GM19438 (cell line): Measurements from ENCODE around the gene SOX3.

Source experiments
- ATAC-seq: cut with Tn5 transposase; IDR thresholded peaks from one replicate; pipeline ENCODE4 v1.9.1; 2021; ENCODE audit warnings: low read depth; ENCODE audit not compliant: unreplicated experiment

SOX3 gene

GRCh38 chrX:140504371-140505324, at the start of gene SOX3:
TSS of gene SOX3 (minus strand) at chrX:140505069. CDS start at chrX:140505060, 9 bp downstream.
- ATAC-seq = no peak

- ATAC-seq = no peak
These were observed 44.1 kb upstream of the SOX3 start for GRCh38 chrX:140548985-140549384.

GRCh38 chrX:140526171-140526570, 21.3 kb upstream of the SOX3 start:
- no peak for ATAC-seq

- no peak for ATAC-seq
These were observed 20.6 kb upstream of the SOX3 start for GRCh38 chrX:140525448-140525847.

DNA sequence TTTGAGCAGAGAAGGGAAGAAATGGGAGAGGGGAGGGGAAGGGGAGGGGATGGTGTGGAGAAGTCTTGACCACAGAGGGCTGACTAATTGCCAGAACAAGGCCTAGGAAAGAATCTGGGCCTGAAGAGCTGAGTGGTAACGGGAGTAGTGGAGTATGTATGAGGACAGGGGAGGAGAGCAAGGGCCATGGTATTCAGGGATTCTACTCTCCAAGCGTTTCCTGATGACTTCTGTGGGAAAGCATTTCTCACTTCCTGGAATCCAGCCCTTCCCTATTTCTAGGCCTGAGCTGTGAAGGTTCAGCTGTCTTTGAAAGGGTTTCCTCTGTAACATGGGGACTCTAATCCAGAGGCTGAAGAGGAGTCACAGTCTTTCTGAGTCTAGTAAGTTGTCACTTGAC, 19.7 kb upstream of the SOX3 start:
- no peak for ATAC-seq

GRCh38 chrX:140521393-140521792, 16.5 kb upstream of the SOX3 start:
- ATAC-seq = no peak

DNA sequence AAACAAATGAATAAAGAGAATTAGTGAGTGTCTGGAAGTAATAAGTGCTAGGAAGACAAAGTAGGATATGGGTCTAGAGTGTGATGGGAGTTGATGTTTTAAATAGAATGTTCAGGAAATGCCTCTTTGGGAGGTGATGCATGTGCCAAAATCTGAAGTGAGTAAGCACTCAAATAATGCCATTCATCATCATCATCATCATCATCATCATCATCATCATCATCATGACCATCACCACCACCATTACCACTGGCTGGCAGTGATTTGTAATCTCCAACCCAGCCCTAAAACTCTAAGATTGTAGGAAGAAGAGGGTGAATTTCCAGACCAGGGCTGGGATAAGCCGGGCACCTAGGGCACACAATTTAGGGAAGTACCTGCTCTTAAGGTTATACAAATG, 9.7 kb upstream of the SOX3 start:
- no peak for ATAC-seq

- no peak for ATAC-seq
These were observed 6.0 kb upstream of the SOX3 start for GRCh38 chrX:140510895-140511295.

DNA sequence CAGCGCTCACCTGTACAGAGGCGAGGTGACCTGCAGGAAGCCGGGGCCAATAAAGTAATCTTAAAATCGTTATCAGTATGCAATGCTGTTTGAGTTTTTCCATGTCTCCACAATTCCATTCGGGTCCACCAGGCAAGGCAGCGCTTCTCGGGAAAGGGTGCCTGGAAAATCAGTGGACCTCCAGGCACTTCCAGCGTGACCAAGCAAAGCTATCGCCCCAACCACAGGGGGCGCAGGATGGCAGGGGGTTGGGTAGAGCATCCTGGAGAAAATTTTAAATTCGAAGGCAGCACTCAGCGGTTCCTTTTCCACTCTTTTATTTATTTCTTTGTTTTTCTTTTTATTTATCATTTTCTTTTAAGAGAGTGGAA, 5.4 kb upstream of the SOX3 start:
- no peak for ATAC-seq

GRCh38 chrX:140509468-140510305, 4.8 kb upstream of the SOX3 start:
- ATAC-seq = no peak

DNA sequence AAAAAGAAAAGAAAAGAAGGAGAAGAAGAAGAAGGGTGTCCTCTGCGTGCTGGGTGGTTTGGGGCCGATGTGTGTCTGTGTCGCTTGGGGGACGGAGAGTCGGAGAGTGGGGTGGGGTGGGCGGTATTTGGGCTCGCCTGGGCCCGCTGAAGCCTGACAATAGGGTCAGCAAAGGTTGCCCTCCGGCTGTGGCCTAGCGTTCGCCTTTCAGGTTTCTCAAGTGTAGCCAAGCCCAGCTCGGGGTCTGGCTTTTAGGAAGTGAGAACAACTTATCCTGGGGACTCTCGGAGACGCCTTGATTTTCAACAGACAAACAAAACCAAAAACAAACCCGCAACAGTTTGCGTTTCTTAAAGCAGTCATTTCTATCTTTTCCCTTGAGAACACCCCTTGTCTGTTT, 4.1 kb upstream of the SOX3 start:
- no peak for ATAC-seq

- no peak for ATAC-seq
These were observed 3.1 kb upstream of the SOX3 start for GRCh38 chrX:140507982-140508305.

DNA sequence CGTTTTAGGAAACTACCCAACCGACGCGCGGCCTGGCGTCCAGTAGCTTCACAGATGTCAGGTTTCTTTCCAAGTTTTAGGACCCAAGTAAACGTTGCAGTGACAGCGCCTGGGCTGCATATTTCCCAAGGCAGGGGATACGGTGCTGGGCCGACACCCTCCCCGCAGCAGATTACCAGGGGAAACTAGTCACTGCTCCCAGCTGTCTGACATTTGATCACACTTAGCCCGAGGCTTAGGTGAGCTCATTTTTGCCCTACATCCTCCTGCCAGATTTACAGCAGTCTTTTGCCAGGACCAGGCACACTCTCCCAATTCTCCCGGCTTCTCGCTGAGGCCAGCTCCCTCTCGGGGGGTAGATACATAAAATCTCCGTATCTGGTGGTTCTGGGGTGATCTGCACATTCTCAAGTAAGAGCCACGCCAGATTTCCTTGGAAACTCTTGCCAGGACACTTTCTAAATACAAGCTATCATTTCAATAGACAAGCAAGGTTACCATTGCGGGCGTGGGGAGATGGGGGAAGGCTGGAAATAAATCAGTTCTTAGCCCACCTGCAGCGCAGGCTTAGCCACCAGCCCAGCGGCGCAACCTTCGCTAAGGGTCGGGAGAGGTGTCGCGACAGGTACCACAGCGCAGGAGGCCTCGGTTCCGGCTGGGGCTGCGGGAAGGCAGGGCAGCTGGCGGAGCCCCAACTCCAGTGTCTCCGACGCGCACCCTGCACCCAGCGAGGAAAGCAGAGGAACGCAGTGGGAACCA, 2.5 kb upstream of the SOX3 start:
- ATAC-seq = no peak

DNA sequence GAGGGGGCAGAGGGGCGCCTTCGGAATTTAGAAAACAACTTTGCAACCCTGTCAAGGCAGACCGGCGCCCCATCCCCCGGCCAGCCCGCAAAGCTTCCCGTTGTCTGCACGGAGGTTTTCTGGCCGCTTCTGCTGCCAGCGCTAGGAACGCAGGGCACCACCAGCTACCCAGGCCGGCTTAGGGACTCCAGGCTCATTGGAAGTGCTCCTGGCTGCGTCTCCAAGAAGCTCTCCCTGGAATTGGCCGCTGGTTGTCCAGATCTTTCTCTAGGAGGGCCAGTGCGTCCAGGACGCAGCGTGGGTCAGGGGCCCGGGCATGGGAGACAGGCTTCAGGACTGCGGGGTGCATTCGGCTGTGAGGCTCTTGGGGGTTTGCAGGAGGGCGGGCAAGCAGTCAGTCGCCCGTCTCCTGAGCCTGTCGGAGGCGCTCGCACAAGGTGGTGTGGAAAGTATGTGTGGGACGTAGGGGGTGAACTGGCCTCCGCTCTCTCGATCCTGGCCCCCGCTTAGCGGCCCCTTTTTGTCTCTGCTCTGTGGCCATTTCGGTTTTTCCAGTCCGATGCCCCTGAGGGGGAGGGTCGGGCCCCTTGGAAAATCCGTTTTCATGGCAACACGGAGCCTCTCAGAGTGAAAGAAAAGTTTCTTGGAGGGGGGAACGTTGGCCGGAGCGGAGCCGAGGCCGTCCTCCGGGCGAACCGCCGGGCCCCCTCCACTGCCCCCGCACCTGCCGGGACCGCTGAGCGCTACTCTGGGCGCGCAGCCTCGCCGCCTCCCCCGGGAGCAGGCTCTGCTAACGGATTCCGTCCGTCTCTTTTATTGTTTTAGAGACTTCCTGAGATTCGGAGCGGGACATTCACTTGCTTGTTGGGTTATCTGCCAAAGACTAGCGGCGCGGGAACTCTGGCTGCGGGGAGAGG, 810 bp upstream of the SOX3 start:
- ATAC-seq = no peak

- no peak for ATAC-seq
These were observed 1.0 kb downstream of the SOX3 start for GRCh38 chrX:140503714-140504351.

DNA sequence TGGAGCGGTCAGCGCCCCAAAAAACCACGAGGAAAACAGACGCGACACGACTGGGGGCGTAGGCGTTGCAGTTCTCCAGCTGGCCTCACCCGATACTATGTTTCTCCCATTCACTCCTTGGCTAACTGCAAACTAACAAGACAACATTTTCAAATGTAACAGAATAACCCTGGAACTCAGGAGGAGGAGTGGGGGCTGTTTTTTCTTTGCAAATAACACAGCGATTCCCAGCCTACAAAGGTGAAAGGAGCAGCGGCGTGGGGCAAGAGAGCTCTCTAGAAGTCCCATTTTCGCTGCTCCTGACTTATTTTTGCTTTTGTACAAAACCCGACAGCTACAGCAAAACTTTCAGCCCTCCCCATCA, 1.6 kb downstream of the SOX3 start:
- no peak for ATAC-seq

DNA sequence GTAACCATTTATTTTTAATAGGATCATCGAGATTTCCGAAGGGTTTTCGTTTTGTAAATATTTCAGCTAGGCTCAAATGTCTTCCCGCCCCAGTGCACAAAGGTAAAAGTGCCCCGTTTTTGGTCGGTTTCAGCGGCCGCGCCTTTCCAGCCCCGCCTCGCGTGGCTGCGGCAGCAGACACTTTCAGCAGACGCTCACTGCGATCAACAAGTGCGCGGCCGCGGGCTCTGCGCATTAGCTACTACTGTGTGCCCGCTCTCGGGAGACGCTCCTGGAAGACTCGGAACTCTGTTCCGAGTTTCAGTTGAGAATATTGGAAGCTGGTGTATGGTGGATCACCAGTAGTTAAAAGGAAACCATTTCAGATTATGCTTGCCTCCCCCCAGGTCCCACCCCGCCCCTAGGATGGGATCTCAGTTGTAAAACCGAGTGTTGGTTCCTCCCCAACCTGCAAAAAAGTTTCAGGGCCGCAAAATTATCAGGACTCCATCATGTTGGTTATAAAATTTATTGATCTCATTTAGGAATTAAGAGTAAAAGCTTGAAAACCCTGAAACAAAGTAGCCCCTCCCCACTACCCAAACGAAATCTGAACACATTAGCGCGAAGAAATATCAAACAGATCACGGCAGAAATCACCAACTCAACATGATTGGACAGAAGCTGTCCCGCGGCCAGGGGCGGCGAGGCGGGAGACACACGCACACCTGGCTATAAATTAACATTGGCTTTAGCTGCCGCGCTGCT, 2.2 kb downstream of the SOX3 start:
- ATAC-seq = no peak

DNA sequence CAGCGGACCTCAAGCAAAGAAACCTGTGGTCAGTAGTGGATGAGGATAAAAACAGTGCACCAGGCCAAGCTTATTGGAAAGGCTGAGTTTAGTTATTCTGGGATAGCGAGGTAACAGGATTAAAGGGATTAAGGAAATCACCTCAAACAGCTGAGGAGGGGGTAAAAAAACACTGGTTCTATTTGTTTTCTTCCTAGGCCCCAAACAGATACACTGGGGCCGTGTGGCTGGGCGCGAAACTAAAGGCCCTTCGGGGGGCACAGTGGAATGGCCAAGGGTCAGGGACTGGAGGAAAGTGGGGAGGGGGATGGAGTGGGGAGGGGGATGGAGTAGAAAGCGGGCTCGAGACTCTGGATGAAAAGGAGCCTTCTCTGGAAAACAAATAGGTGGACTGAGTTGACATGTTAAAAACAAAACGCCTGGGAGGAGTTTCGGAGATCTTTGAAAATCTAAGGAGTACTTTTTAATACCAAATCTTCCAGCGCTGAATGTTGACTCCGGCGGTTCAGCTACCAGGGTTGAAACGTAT, 2.9 kb downstream of the SOX3 start:
- ATAC-seq = no peak

DNA sequence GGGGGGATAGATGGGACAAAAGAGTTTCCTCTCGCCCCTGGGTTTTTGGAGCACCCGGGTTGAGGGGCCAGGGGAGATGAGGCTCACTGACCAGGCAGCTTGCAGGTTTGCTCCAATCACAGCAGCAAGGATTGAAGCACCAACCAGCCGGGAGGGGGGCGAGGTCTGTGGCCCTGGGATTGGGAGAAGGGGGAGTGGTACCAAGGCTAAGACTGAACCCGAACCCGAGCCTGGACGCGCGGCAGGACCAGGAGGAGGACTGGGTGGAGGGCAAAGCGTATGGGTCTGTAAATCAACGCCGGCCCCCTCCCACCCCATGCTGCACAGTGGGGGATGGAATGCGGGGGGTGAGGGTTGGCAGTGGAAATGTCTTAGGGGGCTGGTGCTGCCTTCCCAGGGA, 3.5 kb downstream of the SOX3 start:
- no peak for ATAC-seq
